Measurements from ENCODE around the gene KRTAP1-1. TPM values are rescaled to one million over a fixed set of nuclear protein-coding genes. Genes with fewer than 3 reads are reported as not detected.
"Not testable (repeated sequence)": the region's sequence is repeated elsewhere in the genome, so short reads cannot be mapped to it uniquely, and the experiment has no call there.

Gene KRTAP1-1, protein sequence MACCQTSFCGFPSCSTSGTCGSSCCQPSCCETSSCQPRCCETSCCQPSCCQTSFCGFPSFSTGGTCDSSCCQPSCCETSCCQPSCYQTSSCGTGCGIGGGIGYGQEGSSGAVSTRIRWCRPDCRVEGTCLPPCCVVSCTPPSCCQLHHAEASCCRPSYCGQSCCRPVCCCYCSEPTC
- total RNA-seq: not detected
- 0.14 TPM for polyA plus RNA-seq
- long read RNA-seq, donor 1: 0 reads
- long read RNA-seq, donor 2: 0 reads
- long read RNA-seq, donor 3: 0 reads
- long read RNA-seq, donor 4: 0 reads
- long read RNA-seq, donor 5: 0 reads
- long read RNA-seq, donor 6: 0 reads
- long read RNA-seq, donor 7, partial matches to known transcripts: 0 of 1 reads
- long read RNA-seq, donor 7, other reads (novel, unspliced or antisense): 0 of 1 reads
- long read RNA-seq, donor 8: 0 reads
- long read RNA-seq, donor 9: 0 reads
- long read RNA-seq, donor 10, partial matches to known transcripts: 0 of 1 reads
- long read RNA-seq, donor 10, other reads (novel, unspliced or antisense): 0 of 1 reads

DNA sequence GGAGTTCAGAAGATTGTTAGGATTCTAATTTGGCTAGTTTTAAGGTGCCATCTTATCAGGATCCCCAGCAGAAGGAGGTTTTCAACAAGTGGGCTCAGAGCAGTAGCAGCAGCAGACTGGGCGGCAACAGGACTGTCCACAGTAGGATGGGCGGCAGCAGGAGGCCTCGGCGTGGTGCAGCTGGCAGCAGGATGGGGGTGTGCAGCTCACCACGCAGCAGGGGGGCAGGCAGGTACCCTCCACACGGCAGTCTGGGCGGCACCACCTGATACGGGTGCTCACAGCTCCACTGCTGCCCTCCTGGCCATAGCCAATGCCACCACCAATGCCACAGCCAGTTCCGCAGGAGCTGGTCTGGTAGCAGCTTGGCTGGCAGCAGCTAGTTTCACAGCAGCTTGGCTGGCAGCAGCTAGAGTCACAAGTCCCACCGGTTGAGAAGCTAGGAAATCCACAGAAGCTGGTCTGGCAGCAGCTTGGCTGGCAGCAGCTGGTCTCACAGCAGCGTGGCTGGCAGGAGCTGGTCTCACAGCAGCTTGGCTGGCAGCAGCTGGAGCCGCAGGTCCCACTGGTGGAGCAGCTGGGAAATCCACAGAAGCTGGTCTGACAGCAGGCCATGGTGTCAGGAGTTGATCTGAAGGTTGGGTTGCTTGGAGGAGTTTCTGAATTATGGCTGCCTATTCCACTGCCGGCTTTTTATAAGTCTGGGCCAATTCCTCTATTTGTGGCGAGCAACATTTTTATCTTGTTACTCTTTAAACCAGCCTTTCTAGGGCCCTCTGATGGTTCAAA is at the start of gene KRTAP1-1:
TSS of gene KRTAP1-1 (minus strand) at position 668 of the 789 bp plus-strand sequence. CDS start at position 615, 53 bp downstream.
- not testable (repeated sequence) for H3K4me1 ChIP-seq (ENCODE audit: control insufficient read depth in 2 of 2, insufficient read depth in 2 of 2, low read length in 2 of 2); DNase-seq (ENCODE audit: low read depth in 6 of 9, low spot score in 9 of 9); H3K27me3 ChIP-seq (ENCODE audit: control insufficient read depth in 2 of 2, insufficient read depth in 1 of 2, low read length in 1 of 2); H3K36me3 ChIP-seq (ENCODE audit: control insufficient read depth in 2 of 2, insufficient read depth in 2 of 2, low read length in 1 of 2); H3K4me3 ChIP-seq (ENCODE audit: low read length in 2 of 2); H3K27ac ChIP-seq (ENCODE audit: low read depth in 1 of 2, low read length in 1 of 2); H3K9me3 ChIP-seq (ENCODE audit: control insufficient read depth in 2 of 2, insufficient read depth in 1 of 2, low read length in 1 of 2)
- WGBS: 94% methylated on average over 14 of the region's 14 CpGs

DNA sequence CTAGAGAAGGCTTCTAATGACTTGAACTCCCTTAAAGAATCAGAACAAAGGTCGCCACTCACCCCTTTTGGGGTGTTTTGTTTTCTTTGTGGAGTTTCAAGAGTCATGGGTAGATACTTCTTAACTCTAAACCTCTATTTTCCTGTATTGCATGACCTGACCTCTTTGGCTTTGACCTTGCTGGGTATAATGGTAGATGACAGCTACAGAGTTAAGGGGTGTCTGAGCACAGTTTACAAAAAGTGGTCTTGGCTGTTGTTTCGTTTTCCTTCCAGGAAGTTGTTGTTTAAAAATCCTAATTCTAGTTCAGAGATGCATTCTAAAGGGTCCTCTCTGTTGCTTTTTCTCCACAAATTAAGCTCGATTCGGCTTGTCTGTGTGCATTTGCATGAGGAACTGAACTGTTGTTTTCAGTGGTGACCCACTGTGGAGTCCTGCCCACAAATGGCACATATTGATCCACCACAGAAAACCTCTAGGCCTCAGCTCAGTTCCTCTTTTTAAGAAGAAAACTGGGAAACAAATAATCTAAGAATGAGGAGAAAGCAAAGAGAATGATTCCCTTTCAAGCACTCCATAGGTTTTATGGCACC is 47.6 kb upstream of the KRTAP1-1 start:
- H3K4me1 ChIP-seq (ENCODE audit: control insufficient read depth in 2 of 2, insufficient read depth in 2 of 2, low read length in 2 of 2); H3K4me3 ChIP-seq (ENCODE audit: low read length in 2 of 2); H3K27ac ChIP-seq (ENCODE audit: low read depth in 1 of 2, low read length in 1 of 2); DNase-seq (ENCODE audit: low read depth in 6 of 9, low spot score in 9 of 9); H3K36me3 ChIP-seq (ENCODE audit: control insufficient read depth in 2 of 2, insufficient read depth in 2 of 2, low read length in 1 of 2); H3K9me3 ChIP-seq (ENCODE audit: control insufficient read depth in 2 of 2, insufficient read depth in 1 of 2, low read length in 1 of 2); H3K27me3 ChIP-seq (ENCODE audit: control insufficient read depth in 2 of 2, insufficient read depth in 1 of 2, low read length in 1 of 2): not testable (repeated sequence)
- WGBS: 68% methylated on average over 4 of the region's 4 CpGs

DNA sequence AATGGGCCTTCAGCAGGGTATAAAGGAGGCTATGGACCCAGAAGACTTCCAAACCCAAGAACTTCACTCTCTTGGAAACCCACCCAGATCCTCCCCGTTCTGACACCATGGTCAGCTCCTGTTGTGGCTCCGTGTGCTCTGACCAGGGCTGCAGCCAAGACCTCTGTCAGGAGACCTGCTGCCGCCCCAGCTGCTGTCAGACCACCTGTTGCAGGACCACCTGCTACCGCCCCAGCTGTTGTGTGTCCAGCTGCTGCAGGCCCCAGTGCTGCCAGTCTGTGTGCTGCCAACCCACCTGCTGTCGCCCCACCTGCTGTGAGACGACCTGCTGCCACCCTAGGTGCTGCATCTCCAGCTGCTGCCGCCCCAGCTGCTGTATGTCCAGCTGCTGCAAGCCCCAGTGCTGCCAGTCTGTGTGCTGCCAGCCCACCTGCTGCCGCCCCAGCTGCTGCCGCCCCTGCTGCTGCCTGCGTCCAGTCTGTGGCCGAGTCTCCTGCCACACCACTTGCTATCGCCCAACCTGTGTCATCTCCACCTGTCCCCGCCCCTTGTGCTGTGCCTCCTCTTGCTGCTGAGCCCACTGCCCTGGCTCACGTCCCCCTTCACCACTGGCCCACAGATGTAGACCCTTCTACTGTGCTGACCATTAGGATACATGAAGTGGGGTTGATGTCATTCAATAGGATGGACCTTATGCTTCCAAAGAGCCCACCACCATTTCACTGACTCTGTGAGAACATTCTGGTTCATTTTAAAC is 43.0 kb upstream of the KRTAP1-1 start, which contains the start of gene KRTAP4-7:
TSS of gene KRTAP4-7 (plus strand) at position 51 of the 757 bp plus-strand sequence. CDS start at position 108, 57 bp downstream.
- DNase-seq (ENCODE audit: low read depth in 6 of 9, low spot score in 9 of 9); H3K9me3 ChIP-seq (ENCODE audit: control insufficient read depth in 2 of 2, insufficient read depth in 1 of 2, low read length in 1 of 2): not testable (repeated sequence)
- 94% methylated on average over 14 of the region's 14 CpGs for WGBS

DNA sequence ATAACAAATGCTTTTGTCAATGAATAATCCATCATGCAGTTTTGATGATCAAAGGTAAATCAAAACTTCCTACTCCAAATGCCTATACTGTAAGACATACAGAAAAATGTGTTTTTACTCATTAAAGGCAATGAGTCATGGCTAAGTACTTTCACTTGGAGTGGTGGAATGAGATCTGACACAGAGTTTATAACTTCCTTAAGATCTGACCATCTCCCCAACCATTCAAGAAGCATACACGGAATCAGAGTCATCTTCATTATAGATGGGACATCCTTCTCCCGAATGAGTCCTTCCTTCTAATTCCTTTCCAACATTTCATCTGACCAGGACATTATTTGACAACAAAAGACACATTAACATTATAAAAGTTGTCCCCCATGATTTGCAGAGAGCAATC is 42.2 kb upstream of the KRTAP1-1 start:
- DNase-seq (ENCODE audit: low read depth in 6 of 9, low spot score in 9 of 9); H3K27ac ChIP-seq (ENCODE audit: low read depth in 1 of 2, low read length in 1 of 2); H3K27me3 ChIP-seq (ENCODE audit: control insufficient read depth in 2 of 2, insufficient read depth in 1 of 2, low read length in 1 of 2); H3K4me1 ChIP-seq (ENCODE audit: control insufficient read depth in 2 of 2, insufficient read depth in 2 of 2, low read length in 2 of 2); H3K9me3 ChIP-seq (ENCODE audit: control insufficient read depth in 2 of 2, insufficient read depth in 1 of 2, low read length in 1 of 2); H3K36me3 ChIP-seq (ENCODE audit: control insufficient read depth in 2 of 2, insufficient read depth in 2 of 2, low read length in 1 of 2); H3K4me3 ChIP-seq (ENCODE audit: low read length in 2 of 2): not testable (repeated sequence)
- 95% methylated on average over 2 of the region's 2 CpGs for WGBS

More for the DNA sequence above, 43.0 kb upstream of the KRTAP1-1 start, which contains the start of gene KRTAP4-7:
- H3K4me1 ChIP-seq (ENCODE audit: control insufficient read depth in 2 of 2, insufficient read depth in 2 of 2, low read length in 2 of 2); H3K27me3 ChIP-seq (ENCODE audit: control insufficient read depth in 2 of 2, insufficient read depth in 1 of 2, low read length in 1 of 2); H3K36me3 ChIP-seq (ENCODE audit: control insufficient read depth in 2 of 2, insufficient read depth in 2 of 2, low read length in 1 of 2); H3K4me3 ChIP-seq (ENCODE audit: low read length in 2 of 2); H3K27ac ChIP-seq (ENCODE audit: low read depth in 1 of 2, low read length in 1 of 2): not testable (repeated sequence)

DNA sequence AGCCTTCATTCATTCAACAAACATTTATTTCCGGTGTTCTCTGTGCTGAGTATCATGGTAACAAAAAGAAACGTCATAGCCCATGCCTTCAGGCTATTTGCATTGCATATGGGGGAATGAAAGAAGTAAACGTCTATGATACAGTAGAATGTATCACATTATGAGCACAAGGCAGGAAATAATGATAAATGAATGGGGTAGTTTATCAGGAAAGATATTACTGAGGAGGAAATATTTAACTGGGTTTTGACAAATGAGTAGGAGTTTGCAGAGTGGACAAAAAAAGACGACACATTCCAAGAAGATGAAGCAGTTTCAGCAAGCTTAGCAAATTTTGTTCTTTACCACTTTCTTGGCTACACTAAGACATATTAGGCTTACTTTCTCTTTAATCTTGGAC is 41.4 kb upstream of the KRTAP1-1 start:
- H3K4me1 ChIP-seq (ENCODE audit: control insufficient read depth in 2 of 2, insufficient read depth in 2 of 2, low read length in 2 of 2): no peaks in the 10 kb centered on the region
- H3K4me3 ChIP-seq (ENCODE audit: low read length in 2 of 2): no peak overlapping the region
- H3K36me3 ChIP-seq (ENCODE audit: control insufficient read depth in 2 of 2, insufficient read depth in 2 of 2, low read length in 1 of 2): no peaks in the 10 kb centered on the region
- H3K27me3 ChIP-seq (ENCODE audit: control insufficient read depth in 2 of 2, insufficient read depth in 1 of 2, low read length in 1 of 2): no peaks in the 10 kb centered on the region
- 80% methylated on average over 4 of the region's 4 CpGs for WGBS
- no peak for DNase-seq (ENCODE audit: low read depth in 6 of 9, low spot score in 9 of 9)
- no peaks in the 10 kb centered on the region for H3K9me3 ChIP-seq (ENCODE audit: control insufficient read depth in 2 of 2, insufficient read depth in 1 of 2, low read length in 1 of 2)
- no peak overlapping the region for H3K27ac ChIP-seq (ENCODE audit: low read depth in 1 of 2, low read length in 1 of 2)

DNA sequence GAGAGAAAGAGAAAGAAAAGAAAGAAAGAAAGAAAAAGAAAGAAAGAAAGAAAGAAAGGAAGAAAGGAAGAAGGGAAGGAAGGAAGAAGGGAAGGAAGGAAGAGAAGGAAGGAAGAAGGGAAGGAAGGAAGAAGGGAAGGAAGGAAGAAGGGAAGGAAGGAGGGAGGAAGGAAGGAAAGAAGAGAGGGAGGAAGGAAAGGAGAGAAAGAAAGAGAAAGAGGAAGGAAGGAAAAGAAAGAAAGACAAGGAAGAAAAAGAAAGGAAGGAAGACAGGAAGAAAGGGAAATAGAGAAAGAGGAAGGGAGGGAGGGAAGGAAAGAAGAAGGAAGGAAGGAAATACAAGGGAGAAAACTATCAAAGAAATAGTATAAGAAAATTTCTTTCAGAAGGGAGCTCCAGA is 35.5 kb upstream of the KRTAP1-1 start:
- Histone ChIP-seq H3K36me3 (ENCODE audit: control insufficient read depth in 2 of 2, insufficient read depth in 2 of 2, low read length in 1 of 2) (no peaks in the 10 kb centered on the region), H3K27me3 (ENCODE audit: control insufficient read depth in 2 of 2, insufficient read depth in 1 of 2, low read length in 1 of 2) (no peaks in the 10 kb centered on the region), H3K27ac (ENCODE audit: low read depth in 1 of 2, low read length in 1 of 2) (no peak overlapping the region), H3K9me3 (ENCODE audit: control insufficient read depth in 2 of 2, insufficient read depth in 1 of 2, low read length in 1 of 2) (no peaks in the 10 kb centered on the region), H3K4me3 (ENCODE audit: low read length in 2 of 2) (no peak overlapping the region), H3K4me1 (ENCODE audit: control insufficient read depth in 2 of 2, insufficient read depth in 2 of 2, low read length in 2 of 2) (no peaks in the 10 kb centered on the region)
- no peak for DNase-seq (ENCODE audit: low read depth in 6 of 9, low spot score in 9 of 9)

DNA sequence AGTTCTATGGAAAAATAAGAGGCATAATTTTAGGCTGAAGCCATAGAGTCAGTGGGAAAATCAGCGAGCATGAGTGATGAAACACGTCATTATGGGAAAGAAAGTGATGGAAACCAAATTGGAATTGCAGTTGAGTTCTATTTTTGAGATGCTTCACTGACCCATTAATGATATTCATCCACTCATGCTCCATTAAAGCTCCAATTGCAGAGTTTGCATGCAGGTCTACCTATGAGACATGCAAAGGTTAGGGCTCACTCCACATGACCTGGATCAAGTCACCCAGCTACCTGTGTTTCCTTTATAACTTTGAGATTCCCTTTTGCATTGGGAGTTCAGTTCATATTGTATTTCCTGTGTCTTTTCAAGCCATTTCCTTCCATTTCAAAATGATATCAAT is 32.4 kb upstream of the KRTAP1-1 start:
- Histone ChIP-seq H3K4me1 (ENCODE audit: control insufficient read depth in 2 of 2, insufficient read depth in 2 of 2, low read length in 2 of 2) (no peaks in the 10 kb centered on the region), H3K9me3 (ENCODE audit: control insufficient read depth in 2 of 2, insufficient read depth in 1 of 2, low read length in 1 of 2) (no peaks in the 10 kb centered on the region), H3K27ac (ENCODE audit: low read depth in 1 of 2, low read length in 1 of 2) (no peak overlapping the region), H3K27me3 (ENCODE audit: control insufficient read depth in 2 of 2, insufficient read depth in 1 of 2, low read length in 1 of 2) (no peaks in the 10 kb centered on the region), H3K36me3 (ENCODE audit: control insufficient read depth in 2 of 2, insufficient read depth in 2 of 2, low read length in 1 of 2) (no peaks in the 10 kb centered on the region), H3K4me3 (ENCODE audit: low read length in 2 of 2) (no peak overlapping the region)
- 94% methylated on average over 2 of the region's 2 CpGs for WGBS
- DNase-seq (ENCODE audit: low read depth in 6 of 9, low spot score in 9 of 9): no peak

DNA sequence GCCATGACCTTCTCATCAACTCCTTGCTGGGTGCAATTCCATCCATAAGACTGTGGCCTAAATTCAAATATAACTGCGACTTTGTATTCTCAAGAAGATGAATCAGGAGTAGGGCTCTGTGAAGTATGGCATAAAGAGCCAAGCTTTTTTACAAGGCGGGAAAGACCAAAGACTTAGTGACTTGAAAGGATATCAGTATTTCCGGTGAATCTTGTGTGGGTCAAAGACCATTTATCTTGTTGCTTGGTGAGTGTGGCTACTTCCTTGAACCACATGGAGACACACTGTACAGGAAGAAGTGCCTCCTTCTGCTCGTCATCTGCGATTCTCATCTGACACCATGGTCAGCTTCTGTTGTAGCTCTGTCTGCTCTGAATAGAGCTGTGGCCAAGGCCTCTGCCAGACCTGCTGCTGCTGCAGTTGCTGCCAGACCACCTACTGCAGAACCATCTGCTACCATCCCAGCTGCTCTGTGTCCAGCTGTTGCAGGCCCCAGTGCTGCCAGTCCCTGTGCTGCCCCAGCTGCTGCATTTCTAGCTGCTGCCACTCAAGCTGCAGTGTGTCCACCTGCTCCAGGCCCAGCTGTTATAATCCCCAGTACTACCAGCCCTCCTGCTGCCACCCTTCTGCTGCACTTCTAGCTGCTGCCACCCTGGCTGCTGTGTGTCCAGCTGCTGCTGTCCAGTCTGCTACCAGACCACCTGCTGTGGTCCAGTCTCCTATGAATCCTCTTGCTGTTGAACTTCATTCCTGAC is 30.5 kb upstream of the KRTAP1-1 start:
- no peak overlapping the region for H3K27ac ChIP-seq (ENCODE audit: low read depth in 1 of 2, low read length in 1 of 2)
- no peaks in the 10 kb centered on the region for H3K4me1 ChIP-seq (ENCODE audit: control insufficient read depth in 2 of 2, insufficient read depth in 2 of 2, low read length in 2 of 2)
- 97% methylated on average over 5 of the region's 5 CpGs for WGBS
- no peaks in the 10 kb centered on the region for H3K36me3 ChIP-seq (ENCODE audit: control insufficient read depth in 2 of 2, insufficient read depth in 2 of 2, low read length in 1 of 2)
- DNase-seq (ENCODE audit: low read depth in 6 of 9, low spot score in 9 of 9): no peak
- no peaks in the 10 kb centered on the region for H3K9me3 ChIP-seq (ENCODE audit: control insufficient read depth in 2 of 2, insufficient read depth in 1 of 2, low read length in 1 of 2)
- no peak overlapping the region for H3K4me3 ChIP-seq (ENCODE audit: low read length in 2 of 2)
- no peaks in the 10 kb centered on the region for H3K27me3 ChIP-seq (ENCODE audit: control insufficient read depth in 2 of 2, insufficient read depth in 1 of 2, low read length in 1 of 2)
